OCI-LY3 (cell line): Measurements from ENCODE around the gene RIGI.

ENCODE experiments used
- CTCF ChIP-seq: fragments of 200-600, 300-600 bp; sonication (generic); IDR thresholded peaks from 2 replicates; pipeline ENCODE4 v1.5.1; 2014; ENCODE audit warnings: antibody characterized with exemption, low read length, low read depth
- EZH2phosphoT487 ChIP-seq: fragments of 200-600 bp; shearing (Covaris generic); IDR thresholded peaks from 2 replicates; pipeline ENCODE4 v1.6.1; 2018; ENCODE audit warnings: antibody characterized with exemption, mixed run types, low read depth

GRCh38 chr9:32518276-32518675, 7.7 kb downstream of the RIGI start:
- no peak for TF ChIP-seq CTCF
- TF ChIP-seq EZH2phosphoT487: no peak
